Measurements from ENCODE around the gene KITLG.
"Not testable (repeated sequence)": the region's sequence is repeated elsewhere in the genome, so short reads cannot be mapped to it uniquely, and the experiment has no call there.

KITLG gene

DNA sequence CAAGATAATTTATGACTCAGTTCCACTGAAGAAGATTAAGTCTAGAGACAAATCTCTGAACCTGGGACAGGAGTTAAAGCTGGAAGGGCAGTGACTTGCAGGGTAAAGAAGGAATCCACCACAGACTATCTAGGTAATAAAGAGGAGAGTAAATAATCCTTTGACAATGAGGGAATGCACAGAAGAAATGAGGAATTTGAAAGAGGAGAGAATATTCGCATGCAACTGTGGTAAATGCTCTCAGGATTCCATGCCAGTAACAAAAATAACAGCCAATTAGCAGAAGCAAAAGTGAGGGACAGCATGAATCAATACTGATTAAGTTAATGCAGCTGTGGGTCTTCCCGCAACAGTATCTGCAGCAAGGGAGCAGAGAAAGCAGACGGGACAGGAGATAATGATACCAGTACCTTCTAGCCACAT is 77.0 kb downstream of the KITLG start:
- Mint-ChIP-seq H3K4me3 (no peak overlapping the region), H3K9me3 (peaks cover 8% of the 10 kb centered on the region), H3K4me1 (ENCODE audit: low read depth) (no peaks in the 10 kb centered on the region), H3K27ac (no peak overlapping the region), H3K36me3 (ENCODE audit: low read depth) (no peaks in the 10 kb centered on the region), H3K27me3 (no peaks in the 10 kb centered on the region)

DNA sequence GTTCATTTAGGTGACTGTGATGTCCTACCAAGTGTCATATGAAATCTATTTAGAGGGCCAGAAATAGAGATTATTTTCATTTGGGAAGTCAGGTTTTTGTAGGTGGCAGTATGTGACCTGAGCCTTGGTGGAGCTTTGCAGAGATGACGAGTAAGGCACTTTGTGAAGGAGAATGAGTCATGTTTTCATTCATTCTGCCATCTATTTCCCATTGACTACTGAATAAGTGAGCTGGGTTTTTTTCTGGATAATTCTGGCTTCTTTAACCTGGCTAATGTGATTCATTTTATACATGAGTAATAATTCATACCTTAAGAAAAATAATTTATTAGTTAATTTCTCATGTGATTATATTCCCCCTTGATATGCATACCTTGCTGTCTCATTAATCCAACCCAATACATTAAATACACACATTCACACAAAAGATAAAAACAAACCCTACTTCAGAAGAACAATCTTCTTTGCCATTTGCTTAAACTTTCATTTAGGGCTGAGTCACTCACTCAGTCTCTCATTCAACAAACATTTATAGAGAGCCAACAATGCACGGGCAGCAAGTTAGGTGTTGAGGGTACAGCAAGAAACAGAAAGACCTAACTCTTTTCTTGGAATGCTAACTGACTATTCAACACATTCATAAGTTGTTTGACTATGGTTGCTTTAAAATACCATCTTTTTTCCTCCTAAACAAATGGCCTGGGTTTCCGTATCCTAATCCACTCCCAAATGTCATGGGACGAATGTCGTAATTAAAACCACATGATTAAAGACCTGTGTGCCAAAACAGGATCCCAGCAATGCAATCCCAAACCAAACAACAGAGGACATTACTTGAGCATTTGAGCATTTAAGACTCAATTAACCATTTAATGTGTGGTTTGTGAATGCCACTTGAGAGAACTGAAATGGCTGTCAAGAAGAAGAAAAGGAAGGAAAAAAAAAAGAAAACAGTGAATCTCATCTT is 78.0 kb downstream of the KITLG start:
- H3K4me3 Mint-ChIP-seq: no peak overlapping the region
- H3K9me3 Mint-ChIP-seq: peaks cover 8% of the 10 kb centered on the region
- no peaks in the 10 kb centered on the region for H3K36me3 Mint-ChIP-seq (ENCODE audit: low read depth)
- no peaks in the 10 kb centered on the region for H3K27me3 Mint-ChIP-seq
- no peak overlapping the region for H3K27ac Mint-ChIP-seq
- H3K4me1 Mint-ChIP-seq (ENCODE audit: low read depth): no peaks in the 10 kb centered on the region

DNA sequence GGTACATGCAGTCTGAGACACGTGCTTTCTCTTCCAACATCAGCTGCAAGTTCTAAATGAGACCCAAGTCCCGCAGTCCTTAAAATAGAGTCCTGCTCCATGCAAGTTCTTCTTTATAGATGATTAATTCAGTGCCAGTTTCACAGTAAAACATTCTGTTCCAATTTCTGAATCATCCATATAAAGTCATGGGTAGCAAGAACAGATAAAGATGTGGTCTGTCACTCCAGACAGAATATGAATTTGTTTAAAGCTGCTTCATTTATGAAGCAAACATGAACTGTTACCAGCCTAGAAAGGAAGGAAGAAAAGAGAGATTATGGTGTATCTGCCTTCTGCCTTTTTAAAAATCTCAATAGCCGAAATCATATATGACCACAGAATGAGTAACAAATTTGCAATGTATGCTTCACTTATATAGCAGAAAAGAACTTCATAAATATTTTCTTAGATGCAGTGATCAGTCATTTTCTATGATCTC is 83.3 kb downstream of the KITLG start:
- Mint-ChIP-seq H3K4me3 (no peak overlapping the region), H3K9me3 (peaks cover 11% of the 10 kb centered on the region), H3K4me1 (ENCODE audit: low read depth) (no peaks in the 10 kb centered on the region), H3K27ac (no peak overlapping the region), H3K27me3 (no peaks in the 10 kb centered on the region), H3K36me3 (ENCODE audit: low read depth) (no peaks in the 10 kb centered on the region)

DNA sequence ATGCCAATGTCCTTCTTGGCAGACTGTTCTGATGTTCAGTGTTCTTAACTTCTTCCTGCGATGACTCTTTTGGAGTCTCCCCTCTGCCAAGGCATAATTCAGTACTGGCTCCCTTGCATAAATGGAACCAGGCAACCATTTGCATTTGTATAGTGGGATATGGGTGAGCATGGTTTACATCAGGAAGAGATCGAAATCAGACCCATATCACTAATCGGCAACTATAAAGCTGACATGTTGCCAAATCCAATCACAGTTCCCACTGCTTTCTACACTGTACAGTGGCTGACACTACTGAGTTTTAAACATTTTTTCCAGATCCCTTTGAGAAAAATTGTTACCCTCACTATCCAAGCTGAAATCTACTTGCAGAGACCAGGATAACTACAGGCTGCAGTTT is 83.8 kb downstream of the KITLG start:
- Mint-ChIP-seq H3K27ac (no peak overlapping the region), H3K4me3 (no peak overlapping the region), H3K9me3 (peaks cover 11% of the 10 kb centered on the region), H3K27me3 (no peaks in the 10 kb centered on the region), H3K4me1 (ENCODE audit: low read depth) (no peaks in the 10 kb centered on the region), H3K36me3 (ENCODE audit: low read depth) (no peaks in the 10 kb centered on the region)

DNA sequence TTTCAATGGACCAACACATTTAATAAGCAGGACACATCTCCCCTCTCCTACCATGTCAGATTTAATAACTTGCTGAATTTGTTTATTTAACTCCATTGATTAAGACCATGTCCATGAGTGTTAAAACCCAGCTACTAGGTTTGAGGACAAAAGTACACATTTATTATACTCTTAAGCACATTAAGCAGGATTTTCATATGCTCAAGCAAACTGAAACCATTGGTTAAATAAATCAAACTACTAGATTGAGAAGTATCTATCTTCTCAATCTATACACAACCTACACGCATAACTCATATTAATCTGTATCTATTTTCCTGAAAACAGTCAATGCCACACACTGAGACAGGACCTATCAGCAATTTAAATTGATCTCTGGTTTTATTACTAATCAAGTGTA is 85.2 kb downstream of the KITLG start:
- Mint-ChIP-seq H3K36me3 (ENCODE audit: low read depth) (no peaks in the 10 kb centered on the region), H3K27me3 (no peaks in the 10 kb centered on the region), H3K4me3 (no peak overlapping the region), H3K27ac (no peak overlapping the region), H3K4me1 (ENCODE audit: low read depth) (no peaks in the 10 kb centered on the region), H3K9me3 (peaks cover 8% of the 10 kb centered on the region)

DNA sequence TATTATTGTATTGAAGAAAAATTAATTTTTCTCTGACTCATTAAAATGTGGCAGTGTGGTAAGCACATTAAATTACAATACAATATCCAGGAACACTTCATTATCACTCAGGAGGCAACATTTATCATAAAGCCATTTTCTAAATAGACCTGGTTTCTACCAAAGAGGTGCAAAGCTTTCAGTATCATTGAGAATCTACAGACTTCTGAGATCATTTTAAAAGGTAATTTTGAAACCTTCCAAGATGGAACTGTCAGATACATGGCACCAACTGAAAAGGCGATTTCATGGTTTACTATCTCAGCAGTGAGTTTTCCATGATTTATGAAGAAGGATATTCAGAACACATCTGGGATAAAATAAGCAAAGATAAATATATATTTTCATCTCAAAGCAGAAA is 85.8 kb downstream of the KITLG start:
- Mint-ChIP-seq H3K27ac (no peak overlapping the region), H3K27me3 (no peaks in the 10 kb centered on the region), H3K4me3 (no peak overlapping the region), H3K9me3 (peaks cover 3% of the 10 kb centered on the region), H3K4me1 (ENCODE audit: low read depth) (no peaks in the 10 kb centered on the region), H3K36me3 (ENCODE audit: low read depth) (no peaks in the 10 kb centered on the region)

DNA sequence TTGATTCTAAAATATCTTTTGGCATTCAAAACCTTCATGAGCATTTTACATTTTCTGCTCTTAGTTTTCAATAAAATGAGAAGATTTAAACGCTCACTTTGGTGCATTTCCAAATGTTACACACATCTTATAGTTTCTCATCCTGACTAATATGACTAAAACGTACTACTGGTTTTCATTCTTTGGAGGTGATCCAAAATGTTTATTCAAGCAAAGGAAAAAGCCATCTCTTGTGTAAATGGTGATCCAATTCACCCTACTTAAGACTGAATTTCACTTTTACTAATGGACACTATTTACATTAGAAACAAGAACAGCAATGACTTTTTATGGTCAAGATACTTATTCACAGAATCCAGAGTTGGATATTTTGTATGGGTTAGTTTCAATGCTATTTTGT is 86.6 kb downstream of the KITLG start:
- Mint-ChIP-seq H3K27me3 (no peaks in the 10 kb centered on the region), H3K36me3 (ENCODE audit: low read depth) (no peaks in the 10 kb centered on the region), H3K4me3 (no peak overlapping the region), H3K9me3 (peaks cover 3% of the 10 kb centered on the region), H3K27ac (no peak overlapping the region), H3K4me1 (ENCODE audit: low read depth) (no peaks in the 10 kb centered on the region)

DNA sequence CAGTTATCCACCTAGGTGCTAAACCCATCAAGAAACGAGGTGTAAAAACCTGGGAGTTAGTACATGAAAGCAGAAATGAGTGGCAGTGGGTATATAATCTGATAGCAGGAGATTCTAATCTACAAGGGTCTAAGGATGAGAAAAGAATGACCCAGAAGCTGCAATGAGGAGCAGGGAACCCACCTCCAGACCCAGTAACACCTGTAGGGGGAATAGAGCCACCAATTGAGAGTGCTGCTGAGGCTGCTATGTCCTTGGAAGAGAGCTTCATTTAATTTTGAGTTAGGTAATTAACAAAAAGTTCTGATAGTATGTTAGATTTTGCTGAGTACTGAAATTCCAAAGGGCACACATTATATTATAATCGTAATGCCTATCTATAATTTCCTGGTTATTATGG is 89.8 kb downstream of the KITLG start:
- Mint-ChIP-seq H3K9me3 (no peaks in the 10 kb centered on the region), H3K36me3 (ENCODE audit: low read depth) (no peaks in the 10 kb centered on the region), H3K4me1 (ENCODE audit: low read depth) (no peaks in the 10 kb centered on the region), H3K27ac (no peak overlapping the region), H3K4me3 (no peak overlapping the region), H3K27me3 (no peaks in the 10 kb centered on the region)

DNA sequence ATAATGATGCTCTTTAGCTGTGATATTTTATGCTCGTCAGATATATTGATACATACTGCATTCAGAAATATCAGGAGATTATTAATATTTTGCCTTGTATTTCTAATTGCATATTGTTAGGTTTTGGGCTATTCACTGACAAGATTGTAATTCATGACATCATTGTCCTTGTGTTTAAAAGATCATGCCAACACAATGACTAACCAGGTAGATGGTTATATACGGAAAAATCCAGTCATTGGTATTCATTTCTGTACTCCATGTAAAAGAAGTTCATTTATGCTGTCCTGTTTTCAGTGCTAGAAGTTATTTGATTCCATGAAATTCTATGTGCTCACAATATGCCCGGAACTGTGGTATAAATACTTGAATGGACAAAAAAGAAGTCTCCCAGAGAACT is 107.5 kb downstream of the KITLG start:
- Mint-ChIP-seq H3K4me1 (ENCODE audit: low read depth) (no peaks in the 10 kb centered on the region), H3K9me3 (no peaks in the 10 kb centered on the region), H3K27ac (no peak overlapping the region), H3K36me3 (ENCODE audit: low read depth) (no peaks in the 10 kb centered on the region), H3K27me3 (no peaks in the 10 kb centered on the region), H3K4me3 (no peak overlapping the region)

DNA sequence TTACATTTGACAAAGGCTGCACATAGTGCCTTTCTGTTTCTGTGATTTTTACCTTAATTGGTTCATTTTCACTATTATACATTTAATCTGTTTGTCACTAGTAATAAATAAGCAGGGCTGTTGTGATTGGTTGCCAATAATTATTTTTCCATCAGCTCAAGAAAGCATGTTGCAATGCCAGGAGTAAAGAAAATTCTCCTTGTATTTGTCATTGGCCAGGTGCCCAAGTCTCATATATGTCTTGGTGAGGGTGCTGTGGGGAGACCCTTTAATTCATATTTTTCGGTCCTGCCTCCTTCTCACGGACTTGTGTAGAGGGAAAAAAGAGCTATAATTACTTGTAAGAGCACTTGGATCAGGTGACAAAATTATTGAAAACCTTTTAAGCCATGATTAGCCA is 108.0 kb downstream of the KITLG start:
- Mint-ChIP-seq H3K9me3 (no peaks in the 10 kb centered on the region), H3K36me3 (ENCODE audit: low read depth) (no peaks in the 10 kb centered on the region), H3K27me3 (no peaks in the 10 kb centered on the region), H3K27ac (no peak overlapping the region), H3K4me1 (ENCODE audit: low read depth) (no peaks in the 10 kb centered on the region), H3K4me3 (no peak overlapping the region)

DNA sequence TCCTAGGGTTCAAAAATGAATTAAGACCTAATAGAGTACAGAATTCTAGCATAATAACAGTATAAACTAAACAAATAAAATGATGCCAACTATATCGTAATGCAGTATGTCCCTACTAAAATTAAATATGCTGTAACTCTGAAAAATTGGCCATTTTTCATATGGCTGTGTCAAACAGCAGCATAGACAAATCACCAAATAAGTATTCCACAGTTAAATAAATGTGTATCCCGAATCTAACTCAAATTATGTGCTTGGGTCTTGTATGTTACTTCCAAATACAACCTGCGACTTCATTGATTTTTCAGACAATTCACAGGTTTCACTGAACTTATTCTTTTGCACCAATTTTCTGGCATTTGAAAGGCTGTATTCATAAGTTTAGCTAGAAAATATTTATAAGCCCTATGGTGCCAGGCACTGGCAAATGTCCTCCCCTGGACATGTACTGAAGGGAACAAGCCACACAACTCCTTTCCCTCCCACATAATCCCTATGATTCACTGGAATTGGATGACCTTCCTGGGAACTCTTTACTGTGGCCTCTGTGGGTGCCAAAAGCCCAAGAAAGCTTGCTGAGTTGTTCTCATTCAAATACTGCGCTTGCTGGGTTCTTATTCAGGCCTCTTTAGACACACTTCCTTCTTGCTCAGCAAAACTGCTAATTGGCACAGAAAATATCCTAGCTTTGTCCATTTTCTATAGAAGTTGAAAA is 108.8 kb downstream of the KITLG start:
- no peaks in the 10 kb centered on the region for H3K9me3 Mint-ChIP-seq
- no peak overlapping the region for H3K4me3 Mint-ChIP-seq
- H3K4me1 Mint-ChIP-seq (ENCODE audit: low read depth): no peaks in the 10 kb centered on the region
- no peaks in the 10 kb centered on the region for H3K36me3 Mint-ChIP-seq (ENCODE audit: low read depth)
- no peaks in the 10 kb centered on the region for H3K27me3 Mint-ChIP-seq
- H3K27ac Mint-ChIP-seq: no peak overlapping the region

DNA sequence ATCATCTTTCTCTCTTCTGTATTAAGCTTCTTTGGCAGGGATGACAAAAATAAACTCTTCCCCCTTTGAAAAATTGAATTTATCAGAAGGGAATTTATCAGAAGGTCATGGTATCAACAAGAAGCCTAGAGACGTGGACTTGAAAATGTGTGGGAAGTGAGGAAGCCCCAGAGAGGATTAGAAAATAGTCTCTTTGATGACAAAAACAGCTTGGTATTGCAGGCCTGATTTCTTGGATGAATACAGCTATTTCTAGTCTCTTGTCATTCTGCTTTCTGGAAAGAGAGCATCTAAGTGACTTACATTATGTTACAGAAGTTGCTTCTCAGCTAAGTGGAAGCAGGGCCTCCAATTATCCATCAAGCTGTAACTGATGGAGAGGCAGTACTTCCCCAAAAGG is 111.1 kb downstream of the KITLG start:
- Mint-ChIP-seq H3K4me3 (no peak overlapping the region), H3K4me1 (ENCODE audit: low read depth) (no peaks in the 10 kb centered on the region), H3K27ac (no peak overlapping the region), H3K36me3 (ENCODE audit: low read depth) (no peaks in the 10 kb centered on the region), H3K9me3 (peaks cover 8% of the 10 kb centered on the region), H3K27me3 (no peaks in the 10 kb centered on the region)

DNA sequence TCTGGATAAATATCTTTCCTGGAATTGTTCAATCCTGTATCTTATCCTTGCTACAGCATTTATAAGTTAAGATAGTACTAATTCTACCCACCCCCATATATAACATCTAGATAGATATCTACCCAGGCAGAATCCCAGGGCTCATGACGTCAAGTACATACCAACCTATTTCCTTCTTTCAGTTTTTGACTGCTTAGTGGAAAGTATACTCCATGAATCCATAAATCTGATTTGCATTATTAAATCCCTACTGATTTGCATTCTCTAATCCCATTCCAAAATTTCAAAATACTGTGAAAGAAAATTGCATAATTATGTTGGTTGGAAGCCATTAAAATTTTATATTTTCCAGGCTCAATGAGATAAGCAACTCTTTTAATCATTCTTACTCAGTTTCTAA is 111.7 kb downstream of the KITLG start:
- no peaks in the 10 kb centered on the region for H3K36me3 Mint-ChIP-seq (ENCODE audit: low read depth)
- H3K27me3 Mint-ChIP-seq: no peaks in the 10 kb centered on the region
- no peaks in the 10 kb centered on the region for H3K4me1 Mint-ChIP-seq (ENCODE audit: low read depth)

DNA sequence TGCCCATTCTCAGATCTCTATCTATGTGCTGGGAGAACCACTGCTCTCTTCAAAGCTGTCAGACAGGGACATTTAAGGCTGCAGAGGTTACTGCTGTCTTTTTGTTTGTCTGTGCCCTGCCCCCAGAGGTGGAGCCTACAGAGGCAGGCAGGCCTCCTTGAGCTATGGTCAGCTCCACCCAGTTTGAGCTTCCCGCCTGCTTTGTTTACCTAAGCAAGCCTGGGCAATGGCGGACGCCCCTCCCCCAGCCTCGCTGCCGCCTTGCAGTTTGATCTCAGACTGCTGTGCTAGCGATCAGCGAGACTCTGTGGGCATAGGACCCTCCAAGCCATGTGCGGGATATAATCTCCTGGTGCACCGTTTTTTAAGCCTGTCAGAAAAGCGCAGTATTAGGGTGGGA is 113.6 kb downstream of the KITLG start:
- H3K4me3 Mint-ChIP-seq; H3K9me3 Mint-ChIP-seq; H3K36me3 Mint-ChIP-seq (ENCODE audit: low read depth); H3K27me3 Mint-ChIP-seq; H3K27ac Mint-ChIP-seq; H3K4me1 Mint-ChIP-seq (ENCODE audit: low read depth): not testable (repeated sequence)

More for the DNA sequence above, 111.7 kb downstream of the KITLG start:
- peaks cover 8% of the 10 kb centered on the region for H3K9me3 Mint-ChIP-seq
- H3K27ac Mint-ChIP-seq: no peak overlapping the region
- no peak overlapping the region for H3K4me3 Mint-ChIP-seq

DNA sequence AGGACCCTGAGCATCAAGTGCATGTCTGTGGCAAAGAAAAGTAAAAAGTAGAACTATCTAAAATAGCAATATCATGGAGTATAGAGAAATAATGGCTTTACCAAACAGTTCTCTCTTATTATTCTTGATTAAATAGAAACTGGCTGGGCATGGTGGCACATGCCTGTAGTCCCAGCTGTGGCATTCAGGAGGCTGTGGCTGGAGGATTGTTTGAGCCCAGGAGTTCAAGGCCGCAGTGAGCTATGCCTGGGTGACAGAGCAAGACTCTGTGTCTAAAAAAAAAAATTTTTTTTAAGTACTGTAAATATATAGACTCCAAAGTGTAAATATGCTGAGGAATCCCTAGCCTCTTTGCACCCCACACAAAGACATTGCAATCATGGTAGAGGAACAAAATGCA is 121.9 kb downstream of the KITLG start:
- Mint-ChIP-seq H3K9me3 (peaks cover 4% of the 10 kb centered on the region), H3K4me3 (no peak overlapping the region), H3K27me3 (no peaks in the 10 kb centered on the region), H3K27ac (no peak overlapping the region), H3K36me3 (ENCODE audit: low read depth) (no peaks in the 10 kb centered on the region), H3K4me1 (ENCODE audit: low read depth) (no peaks in the 10 kb centered on the region)

All from stimulated activated naive CD8-positive, alpha-beta T cell treated with anti-CD3 and anti-CD28 coated beads, Interleukin-15, Interleukin-2, amounts not matched to agents 100 ng/mL and 50 ng/mL, for 24 hours (primary cell).